AG10803 (cell line): ENCODE data around the gene RANBP10.
"Not testable (repeated sequence)": the region's sequence is repeated elsewhere in the genome, so short reads cannot be mapped to it uniquely, and the experiment has no call there.

Source experiments
- DNase-seq: peaks from one replicate; pipeline ENCODE4 v3.0.0; 2010; ENCODE audit warnings: low read depth
- H3K4me3 ChIP-seq: 2 replicates; pipeline ENCODE4 v1.5.1; 2011; ENCODE audit warnings: mild to moderate bottlenecking, low read length, control low read depth
- TF ChIP-seq, protein P1 (sequence below): conservative IDR thresholded peaks from 2 replicates; pipeline ENCODE4 v1.5.1; 2011; ENCODE audit warnings: mild to moderate bottlenecking, low read length, control low read depth, inconsistent platforms

The RANBP10 gene

DNA sequence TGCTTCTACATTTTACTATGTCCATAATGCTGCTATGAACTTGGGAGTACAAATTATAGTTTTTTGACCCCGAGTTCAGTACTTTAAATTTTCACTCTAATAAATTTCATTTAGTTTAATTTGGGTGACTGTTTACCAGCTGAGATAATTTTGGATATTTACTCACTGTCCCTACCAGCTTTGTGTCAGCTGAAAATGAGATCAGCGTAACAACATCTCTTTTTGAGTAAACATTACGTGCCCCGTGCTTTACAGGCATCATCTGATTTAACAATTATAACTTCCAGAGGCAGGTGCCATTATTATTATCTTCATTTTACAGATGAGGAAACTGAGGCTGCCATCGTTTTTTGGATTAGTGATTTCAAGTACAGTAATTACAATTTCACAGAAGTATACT, 102.2 kb downstream of the RANBP10 start:
- DNase-seq: no peak
- H3K4me3 ChIP-seq: no peak overlapping the region
- TF ChIP-seq, protein P1, sequence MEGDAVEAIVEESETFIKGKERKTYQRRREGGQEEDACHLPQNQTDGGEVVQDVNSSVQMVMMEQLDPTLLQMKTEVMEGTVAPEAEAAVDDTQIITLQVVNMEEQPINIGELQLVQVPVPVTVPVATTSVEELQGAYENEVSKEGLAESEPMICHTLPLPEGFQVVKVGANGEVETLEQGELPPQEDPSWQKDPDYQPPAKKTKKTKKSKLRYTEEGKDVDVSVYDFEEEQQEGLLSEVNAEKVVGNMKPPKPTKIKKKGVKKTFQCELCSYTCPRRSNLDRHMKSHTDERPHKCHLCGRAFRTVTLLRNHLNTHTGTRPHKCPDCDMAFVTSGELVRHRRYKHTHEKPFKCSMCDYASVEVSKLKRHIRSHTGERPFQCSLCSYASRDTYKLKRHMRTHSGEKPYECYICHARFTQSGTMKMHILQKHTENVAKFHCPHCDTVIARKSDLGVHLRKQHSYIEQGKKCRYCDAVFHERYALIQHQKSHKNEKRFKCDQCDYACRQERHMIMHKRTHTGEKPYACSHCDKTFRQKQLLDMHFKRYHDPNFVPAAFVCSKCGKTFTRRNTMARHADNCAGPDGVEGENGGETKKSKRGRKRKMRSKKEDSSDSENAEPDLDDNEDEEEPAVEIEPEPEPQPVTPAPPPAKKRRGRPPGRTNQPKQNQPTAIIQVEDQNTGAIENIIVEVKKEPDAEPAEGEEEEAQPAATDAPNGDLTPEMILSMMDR: no peak

DNA sequence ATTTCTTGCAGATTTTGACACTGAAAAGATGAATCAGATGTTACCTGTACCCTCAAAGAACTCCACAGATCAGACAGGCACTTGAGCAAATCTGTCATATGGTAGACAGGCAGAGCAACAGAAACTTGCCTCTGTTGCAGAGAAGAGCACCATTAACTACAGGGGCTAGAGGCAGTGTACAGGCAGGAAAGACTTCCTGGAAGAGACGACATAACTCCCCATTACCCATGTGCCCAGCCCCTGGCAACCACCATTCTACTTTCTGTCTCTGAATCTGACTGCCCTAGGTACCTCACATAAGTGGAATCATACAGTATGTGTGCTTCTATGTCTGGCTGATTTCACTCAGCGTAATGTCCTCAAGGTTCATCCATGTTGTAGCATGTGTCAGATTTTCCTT, 102.7 kb downstream of the RANBP10 start:
- H3K4me3 ChIP-seq: no peak overlapping the region
- TF ChIP-seq, protein P1: no peak
- no peak for DNase-seq

DNA sequence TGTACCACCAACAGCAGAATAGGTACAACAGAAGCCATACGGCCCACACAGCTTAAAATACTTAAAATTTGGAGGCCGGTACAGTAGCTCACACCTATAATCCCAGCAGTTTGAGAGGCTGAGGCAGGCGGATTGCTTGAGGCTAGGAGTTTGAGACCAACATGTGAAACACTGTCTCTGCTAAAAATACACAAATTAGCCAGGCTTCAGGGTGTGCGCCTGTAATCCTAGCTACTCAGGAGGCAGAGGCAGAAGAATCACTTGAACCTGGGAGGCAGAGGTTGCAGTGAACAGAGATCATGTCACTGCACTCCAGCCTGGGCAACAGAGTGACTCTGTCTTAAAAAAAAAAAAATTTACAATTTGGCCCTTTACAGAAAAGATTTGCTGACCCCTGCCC, 104.2 kb downstream of the RANBP10 start:
- H3K4me3 ChIP-seq: no peak overlapping the region
- DNase-seq: no peak
- TF ChIP-seq, protein P1: no peak

DNA sequence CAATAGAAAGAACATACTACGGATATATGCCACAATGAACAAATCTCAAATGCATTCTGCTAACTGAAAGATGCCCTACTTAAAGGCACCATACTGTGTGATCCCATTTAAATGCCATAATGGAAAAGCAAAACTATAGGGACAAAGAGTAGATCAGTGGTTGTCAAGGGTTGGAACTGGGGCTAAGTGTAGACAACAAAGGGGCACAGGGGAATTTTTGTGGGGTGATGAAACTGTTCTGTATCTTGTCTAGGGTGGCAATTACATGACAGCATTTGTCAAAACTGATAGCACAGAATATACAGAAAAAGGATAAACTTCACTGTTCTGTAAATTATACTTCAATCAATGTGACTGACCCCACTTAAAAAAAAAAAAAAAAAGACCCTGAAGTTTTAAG, 104.9 kb downstream of the RANBP10 start:
- no peak for DNase-seq
- no peak overlapping the region for H3K4me3 ChIP-seq
- TF ChIP-seq, protein P1: no peak

DNA sequence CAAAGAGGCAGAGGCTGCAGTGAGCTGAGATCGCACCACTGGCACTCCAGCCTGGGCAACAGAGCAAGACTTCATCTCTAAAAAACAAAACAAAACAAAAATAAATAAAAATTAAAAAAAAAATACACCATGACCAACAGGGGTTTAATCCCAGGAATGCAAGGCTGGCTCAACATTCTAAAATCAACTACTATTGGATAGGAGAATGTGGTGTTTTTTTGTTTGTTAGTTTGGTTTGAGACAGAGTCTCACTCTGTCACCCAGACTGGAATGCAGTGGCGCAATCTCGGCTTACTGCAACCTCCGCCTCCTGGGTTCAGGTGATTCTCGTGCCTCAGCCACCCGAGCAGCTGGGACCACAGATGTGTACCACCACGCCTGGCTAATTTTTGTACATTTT, 107.1 kb downstream of the RANBP10 start:
- H3K4me3 ChIP-seq: no peak overlapping the region
- no peak for DNase-seq
- TF ChIP-seq, protein P1: no peak

DNA sequence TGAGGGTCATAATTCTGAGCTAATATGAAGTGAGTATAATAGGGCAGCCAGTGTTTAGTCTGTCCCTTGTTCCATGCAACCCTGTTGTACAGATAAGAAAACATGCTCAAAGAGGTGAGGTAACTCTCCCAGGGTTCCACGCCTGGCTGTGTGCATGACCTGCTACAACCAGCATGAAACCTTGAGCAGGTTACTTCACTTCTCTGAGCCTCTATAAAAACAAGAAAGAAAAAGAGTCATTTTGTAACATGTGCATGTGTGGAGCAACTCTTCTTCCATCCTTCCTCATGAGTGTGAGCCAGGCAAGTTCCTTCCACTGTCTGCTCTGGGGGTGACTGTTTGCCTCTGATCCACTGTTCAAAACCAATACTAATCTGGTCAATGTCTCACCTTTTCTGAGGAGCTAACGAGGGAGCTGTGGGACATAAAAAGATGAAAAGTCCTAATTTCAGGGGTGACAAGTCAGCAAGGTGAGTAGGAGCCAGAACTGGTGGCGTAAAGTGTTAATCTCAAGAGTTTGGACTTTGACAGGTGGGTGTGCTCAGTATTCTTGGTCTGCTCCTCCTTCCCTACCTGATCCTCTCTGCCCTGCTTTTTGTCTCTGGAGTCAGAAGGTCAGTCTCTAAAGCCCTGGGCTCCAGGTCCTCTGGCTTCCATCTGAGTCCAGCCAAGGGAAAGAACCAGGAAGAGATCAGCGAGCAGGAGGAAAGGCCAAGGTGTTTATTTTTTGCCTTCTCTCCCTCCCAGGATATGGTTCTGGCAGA, 108.8 kb downstream of the RANBP10 start:
- H3K4me3 ChIP-seq: no peak overlapping the region
- TF ChIP-seq, protein P1: no peak
- no peak for DNase-seq

DNA sequence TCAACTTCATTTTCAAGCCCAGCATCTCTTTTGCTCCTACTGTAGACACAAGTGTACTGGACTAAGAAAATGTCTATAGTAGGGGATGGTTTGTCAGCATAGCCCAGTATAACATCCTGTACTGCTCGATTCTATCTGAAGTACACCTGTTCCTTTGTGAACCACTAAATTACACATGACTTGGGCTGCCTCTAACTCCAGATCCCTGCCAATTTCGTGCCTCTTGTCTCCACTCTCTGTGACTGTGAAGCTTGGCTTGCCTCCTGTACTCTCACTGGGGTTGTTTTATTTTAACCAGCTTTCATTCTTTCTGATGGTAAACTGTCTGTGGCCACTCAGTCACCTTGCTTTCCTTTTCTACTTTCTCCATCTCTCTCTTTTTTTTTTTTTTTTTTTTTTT, 111.7 kb downstream of the RANBP10 start:
- H3K4me3 ChIP-seq: no peak overlapping the region
- TF ChIP-seq, protein P1: no peak
- no peak for DNase-seq

DNA sequence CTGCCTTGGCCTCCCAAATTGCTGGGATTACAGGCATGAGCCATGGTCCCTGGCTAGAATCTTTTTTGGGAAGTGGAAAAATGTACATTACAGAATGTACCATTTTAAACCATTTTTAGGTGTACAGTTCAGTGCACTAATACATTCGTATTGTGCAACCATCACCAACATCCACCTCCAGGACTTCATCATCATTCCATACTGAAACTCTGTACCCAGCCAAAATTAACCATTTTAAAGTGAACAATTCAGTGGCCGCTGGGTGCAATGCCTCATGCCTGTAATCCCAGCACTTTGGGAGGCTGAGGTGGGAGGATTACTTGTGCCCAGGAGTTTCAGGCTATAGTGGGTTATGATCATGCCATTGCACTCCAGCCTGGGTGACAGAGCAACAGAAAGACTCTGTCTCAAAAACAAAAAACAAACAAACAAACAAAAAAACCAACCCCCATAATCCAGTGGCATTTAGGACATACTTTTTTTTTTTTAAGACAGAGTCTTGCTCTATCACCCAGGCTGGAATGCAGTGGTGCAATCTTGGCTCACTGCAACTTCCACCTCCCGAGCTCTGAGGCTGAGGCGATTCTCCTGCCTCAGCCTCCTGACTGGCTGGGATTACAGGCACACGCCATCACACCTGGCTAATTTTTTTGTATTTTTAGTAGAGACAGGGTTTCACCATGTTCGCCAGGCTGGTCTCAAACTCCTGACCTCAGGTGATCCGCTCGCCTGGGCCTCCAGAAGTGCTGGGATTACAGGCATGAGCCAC, 112.7 kb downstream of the RANBP10 start:
- not testable (repeated sequence) for H3K4me3 ChIP-seq, DNase-seq
